VCaP (cell line): ENCODE measurements around the gene NELFB.

Experiments used
- H3K27ac ChIP-seq: fragments of 450-650 bp; 2 replicates; pipeline ENCODE4 v1.5.1; 2017
- TF ChIP-seq, protein P1 (sequence below): fragments of 450-650 bp; conservative IDR thresholded peaks from 2 replicates; pipeline ENCODE4 v1.5.1; 2017; ENCODE audit warnings: mild to moderate bottlenecking, moderate library complexity

The NELFB gene

DNA sequence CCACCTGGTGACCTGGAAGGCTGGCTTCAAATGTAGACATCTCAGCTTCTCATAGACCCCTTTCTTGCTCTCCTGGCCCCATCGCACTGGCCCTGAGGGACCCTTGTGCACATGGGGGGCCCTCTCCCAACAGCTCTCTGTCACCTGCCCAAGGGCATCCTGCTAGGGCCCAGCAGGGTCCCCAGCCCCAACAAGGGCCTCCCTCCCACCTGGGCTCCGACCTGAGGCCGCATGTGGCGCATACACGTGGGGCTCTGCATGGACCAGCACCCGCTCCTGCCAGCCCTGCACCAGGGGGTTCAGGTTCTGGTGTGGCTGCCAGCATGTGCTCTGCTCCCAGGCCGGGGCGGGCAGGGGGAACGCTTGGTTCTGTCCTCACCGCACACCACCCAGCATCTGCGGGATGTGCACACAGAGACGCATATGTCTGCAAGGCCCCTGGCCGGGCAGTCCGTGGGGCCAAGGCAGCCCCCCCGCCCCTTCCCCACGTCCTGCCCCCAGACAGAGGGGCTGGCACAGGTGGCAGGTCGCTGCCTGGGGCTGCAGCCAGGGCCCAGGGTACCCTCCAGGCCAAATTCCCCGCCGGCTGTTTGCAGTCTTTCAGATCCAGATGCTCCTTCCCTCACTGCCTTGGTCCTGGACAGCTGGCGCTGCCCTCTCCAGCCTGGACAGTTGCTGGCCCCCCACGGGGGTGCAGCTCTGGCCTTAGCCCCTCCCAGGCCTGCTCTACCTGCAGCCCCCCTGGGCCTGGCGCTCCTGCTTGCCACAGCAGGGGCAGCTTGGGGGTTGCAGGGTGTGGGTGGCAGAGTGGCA lies 64.8 kb downstream of the NELFB start:
- TF ChIP-seq, protein P1, sequence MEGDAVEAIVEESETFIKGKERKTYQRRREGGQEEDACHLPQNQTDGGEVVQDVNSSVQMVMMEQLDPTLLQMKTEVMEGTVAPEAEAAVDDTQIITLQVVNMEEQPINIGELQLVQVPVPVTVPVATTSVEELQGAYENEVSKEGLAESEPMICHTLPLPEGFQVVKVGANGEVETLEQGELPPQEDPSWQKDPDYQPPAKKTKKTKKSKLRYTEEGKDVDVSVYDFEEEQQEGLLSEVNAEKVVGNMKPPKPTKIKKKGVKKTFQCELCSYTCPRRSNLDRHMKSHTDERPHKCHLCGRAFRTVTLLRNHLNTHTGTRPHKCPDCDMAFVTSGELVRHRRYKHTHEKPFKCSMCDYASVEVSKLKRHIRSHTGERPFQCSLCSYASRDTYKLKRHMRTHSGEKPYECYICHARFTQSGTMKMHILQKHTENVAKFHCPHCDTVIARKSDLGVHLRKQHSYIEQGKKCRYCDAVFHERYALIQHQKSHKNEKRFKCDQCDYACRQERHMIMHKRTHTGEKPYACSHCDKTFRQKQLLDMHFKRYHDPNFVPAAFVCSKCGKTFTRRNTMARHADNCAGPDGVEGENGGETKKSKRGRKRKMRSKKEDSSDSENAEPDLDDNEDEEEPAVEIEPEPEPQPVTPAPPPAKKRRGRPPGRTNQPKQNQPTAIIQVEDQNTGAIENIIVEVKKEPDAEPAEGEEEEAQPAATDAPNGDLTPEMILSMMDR, result no peak
- H3K27ac ChIP-seq, result no peak overlapping the region

DNA sequence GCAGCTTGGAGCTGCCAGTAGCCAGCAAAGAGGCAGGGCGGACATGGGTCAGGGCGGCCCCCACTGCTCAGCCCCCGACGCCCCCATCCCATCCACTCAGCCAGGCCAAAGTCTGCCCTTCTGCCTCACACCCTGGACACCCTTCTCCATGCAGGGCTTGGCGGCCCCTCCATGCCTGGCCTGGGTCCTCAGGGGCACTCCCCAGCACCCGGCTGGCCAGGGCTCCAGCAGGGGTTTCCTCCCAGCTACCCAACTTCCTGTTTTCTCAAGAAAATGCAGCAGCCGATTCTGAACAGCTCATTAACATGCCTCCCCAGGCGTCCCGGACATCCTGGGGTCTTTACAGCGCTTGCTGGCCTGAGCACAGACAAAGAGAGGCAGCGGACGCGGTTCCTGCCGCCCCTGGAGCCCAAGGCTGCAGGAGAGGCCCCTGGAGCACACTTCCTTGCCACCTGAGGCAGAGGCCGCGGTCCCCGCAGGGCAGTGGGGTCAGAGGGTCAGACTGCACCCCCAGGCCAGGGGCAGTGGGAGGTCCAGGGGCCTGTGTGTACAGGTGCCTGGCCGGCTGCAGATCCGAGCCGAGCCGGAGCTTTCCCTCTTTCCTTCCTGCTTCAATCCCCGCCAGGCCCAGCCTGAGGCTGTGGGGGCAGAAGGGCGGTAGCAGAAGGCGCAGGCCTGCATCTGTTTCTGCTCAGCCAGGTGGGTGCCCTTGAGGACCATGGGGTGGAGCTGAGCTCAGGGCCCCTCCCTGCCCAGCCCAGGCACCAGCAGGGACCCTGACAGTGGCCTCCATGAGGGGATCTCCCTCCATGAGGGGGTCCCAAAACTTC lies 65.6 kb downstream of the NELFB start:
- TF ChIP-seq, protein P1, result no peak
- H3K27ac ChIP-seq, result no peak overlapping the region

DNA sequence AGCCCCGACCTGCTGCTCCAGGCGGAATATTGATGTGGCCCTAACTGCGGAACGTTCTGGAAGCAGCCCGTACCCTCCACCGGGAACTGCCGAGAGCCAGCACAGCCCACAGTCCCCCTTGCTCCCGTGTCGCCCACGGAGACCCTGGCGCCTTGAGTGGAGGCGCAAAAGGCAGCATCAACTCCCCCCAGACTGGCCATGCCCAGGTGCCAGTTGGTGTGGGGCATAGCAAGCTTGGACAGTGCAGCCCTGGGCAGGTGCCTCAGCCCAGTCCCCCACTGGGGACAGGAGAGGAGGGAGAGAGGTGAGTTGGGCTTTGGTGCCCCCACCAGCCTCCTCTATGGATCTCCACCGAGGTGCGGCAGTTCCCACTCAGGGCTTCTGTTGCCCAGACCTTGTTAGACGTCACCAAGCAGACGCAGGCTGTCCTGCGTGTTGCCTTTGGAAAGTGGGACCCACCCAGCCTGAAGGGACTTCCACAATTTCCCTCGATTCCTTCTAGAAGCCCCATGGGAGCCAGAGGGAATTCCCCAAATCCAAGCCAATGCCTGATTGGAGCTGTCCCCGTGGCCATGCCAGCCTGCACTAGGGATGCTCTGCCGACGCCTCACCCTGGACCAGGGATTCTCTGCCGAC lies 66.7 kb downstream of the NELFB start:
- TF ChIP-seq, protein P1, result no peak
- H3K27ac ChIP-seq, result no peak overlapping the region
